PFSK-1 (cell line): ENCODE results near the gene BCL2L11.

Source experiments
- FOXP2 ChIP-seq: optimal IDR thresholded peaks from 2 replicates; pipeline ENCODE3; 2011; ENCODE audit warnings: borderline replicate concordance, control low read depth, inconsistent platforms; ENCODE audit not compliant: insufficient read depth; ENCODE audit errors: extremely low read length, extremely low read depth
- POLR2AphosphoS5 ChIP-seq: IDR thresholded peaks from 2 replicates; pipeline ENCODE4 v1.6.1; 2012; ENCODE audit warnings: low read depth, mild to moderate bottlenecking, control low read depth, low read length, moderate library complexity
- SIN3A ChIP-seq: IDR thresholded peaks from 2 replicates; pipeline ENCODE4 v1.6.1; 2012; ENCODE audit warnings: mild to moderate bottlenecking, low read length, moderate library complexity, borderline replicate concordance; ENCODE audit not compliant: insufficient read depth
- TAF1 ChIP-seq: IDR thresholded peaks from 2 replicates; pipeline ENCODE4 v1.6.1; 2012; ENCODE audit warnings: low read length, control low read depth, borderline replicate concordance; ENCODE audit not compliant: insufficient read depth
- TF ChIP-seq, protein P1 (sequence below), 2 experiments: IDR thresholded peaks; 2 replicates each; pipeline versions ENCODE4 v1.6.1 to v1.8.0; 2011 to 2012; ENCODE audit warnings: low read depth in 2 of 2, low read length in 2 of 2, control low read depth in 1 of 2, inconsistent platforms in 1 of 2, mild to moderate bottlenecking in 1 of 2, moderate library complexity in 1 of 2; ENCODE audit not compliant: insufficient read depth in 1 of 2

Gene BCL2L11

DNA sequence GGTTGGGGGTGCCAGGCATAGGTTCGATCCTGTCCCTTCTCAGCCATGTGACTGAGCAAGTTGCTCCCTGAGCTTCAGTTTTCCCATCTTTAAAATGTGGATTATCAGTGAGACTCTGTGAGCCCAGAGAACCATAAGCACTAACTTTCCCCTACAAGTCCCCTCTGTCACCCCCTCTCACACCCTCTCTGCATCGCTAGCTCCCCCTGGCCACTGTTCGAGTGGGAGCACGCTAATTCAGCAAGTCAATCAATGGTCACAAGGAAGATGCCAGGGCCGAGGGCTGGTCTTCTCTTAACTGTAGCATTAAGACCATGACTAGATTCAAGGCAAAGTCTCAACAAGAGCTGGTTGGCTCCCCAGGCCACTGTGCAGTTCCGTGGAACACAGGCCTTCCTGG is 66.2 kb downstream of the BCL2L11 start:
- TF ChIP-seq TAF1 (no peak), POLR2AphosphoS5 (no peak), FOXP2 (no peak), SIN3A (no peak)
- TF ChIP-seq, protein P1, sequence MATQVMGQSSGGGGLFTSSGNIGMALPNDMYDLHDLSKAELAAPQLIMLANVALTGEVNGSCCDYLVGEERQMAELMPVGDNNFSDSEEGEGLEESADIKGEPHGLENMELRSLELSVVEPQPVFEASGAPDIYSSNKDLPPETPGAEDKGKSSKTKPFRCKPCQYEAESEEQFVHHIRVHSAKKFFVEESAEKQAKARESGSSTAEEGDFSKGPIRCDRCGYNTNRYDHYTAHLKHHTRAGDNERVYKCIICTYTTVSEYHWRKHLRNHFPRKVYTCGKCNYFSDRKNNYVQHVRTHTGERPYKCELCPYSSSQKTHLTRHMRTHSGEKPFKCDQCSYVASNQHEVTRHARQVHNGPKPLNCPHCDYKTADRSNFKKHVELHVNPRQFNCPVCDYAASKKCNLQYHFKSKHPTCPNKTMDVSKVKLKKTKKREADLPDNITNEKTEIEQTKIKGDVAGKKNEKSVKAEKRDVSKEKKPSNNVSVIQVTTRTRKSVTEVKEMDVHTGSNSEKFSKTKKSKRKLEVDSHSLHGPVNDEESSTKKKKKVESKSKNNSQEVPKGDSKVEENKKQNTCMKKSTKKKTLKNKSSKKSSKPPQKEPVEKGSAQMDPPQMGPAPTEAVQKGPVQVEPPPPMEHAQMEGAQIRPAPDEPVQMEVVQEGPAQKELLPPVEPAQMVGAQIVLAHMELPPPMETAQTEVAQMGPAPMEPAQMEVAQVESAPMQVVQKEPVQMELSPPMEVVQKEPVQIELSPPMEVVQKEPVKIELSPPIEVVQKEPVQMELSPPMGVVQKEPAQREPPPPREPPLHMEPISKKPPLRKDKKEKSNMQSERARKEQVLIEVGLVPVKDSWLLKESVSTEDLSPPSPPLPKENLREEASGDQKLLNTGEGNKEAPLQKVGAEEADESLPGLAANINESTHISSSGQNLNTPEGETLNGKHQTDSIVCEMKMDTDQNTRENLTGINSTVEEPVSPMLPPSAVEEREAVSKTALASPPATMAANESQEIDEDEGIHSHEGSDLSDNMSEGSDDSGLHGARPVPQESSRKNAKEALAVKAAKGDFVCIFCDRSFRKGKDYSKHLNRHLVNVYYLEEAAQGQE (IDR thresholded peaks at IDR 0.05; ENCODE audit: insufficient read depth in 1 of 2, low read depth in 2 of 2, low read length in 2 of 2), result no peak

GRCh38 chr2:111188681-111189080 is 68.0 kb downstream of the BCL2L11 start:
- TF ChIP-seq POLR2AphosphoS5, result no peak
- no peak for TF ChIP-seq FOXP2
- TF ChIP-seq, protein P1 (IDR thresholded peaks at IDR 0.05; ENCODE audit: insufficient read depth in 1 of 2, low read depth in 2 of 2, low read length in 2 of 2), result no peak
- TF ChIP-seq SIN3A, result no peak
- no peak for TF ChIP-seq TAF1

GRCh38 chr2:111189106-111189505 is 68.4 kb downstream of the BCL2L11 start:
- TF ChIP-seq POLR2AphosphoS5 (no peak), TAF1 (no peak)
- TF ChIP-seq, protein P1 (IDR thresholded peaks at IDR 0.05; ENCODE audit: insufficient read depth in 1 of 2, low read depth in 2 of 2, low read length in 2 of 2), result no peak

- TF ChIP-seq TAF1, result no peak
- TF ChIP-seq POLR2AphosphoS5, result no peak
- TF ChIP-seq SIN3A, result no peak
- no peak for TF ChIP-seq FOXP2
These were observed 70.3 kb downstream of the BCL2L11 start for GRCh38 chr2:111190816-111191540.

GRCh38 chr2:111191877-111192276 is 71.2 kb downstream of the BCL2L11 start:
- TF ChIP-seq POLR2AphosphoS5 (no peak), SIN3A (no peak), TAF1 (no peak), FOXP2 (no peak)
- TF ChIP-seq, protein P1 (IDR thresholded peaks at IDR 0.05; ENCODE audit: insufficient read depth in 1 of 2, low read depth in 2 of 2, low read length in 2 of 2), result no peak
